GM23248 (cell line): ENCODE results near the gene HTT.

Experiments used
- EZH2 ChIP-seq: fragments of 200-600 bp; sonication (generic); IDR thresholded peaks from 2 replicates; pipeline ENCODE4 v1.6.1; 2018; ENCODE audit warnings: antibody characterized with exemption, mild to moderate bottlenecking; ENCODE audit not compliant: insufficient read depth, poor library complexity, severe bottlenecking
- EZH2phosphoT487 ChIP-seq: fragments of 200-600 bp; sonication (generic); IDR thresholded peaks from 2 replicates; pipeline ENCODE4 v1.6.1; 2018; ENCODE audit warnings: antibody characterized with exemption, moderate library complexity, mild to moderate bottlenecking, low read depth; ENCODE audit not compliant: insufficient read depth

DNA sequence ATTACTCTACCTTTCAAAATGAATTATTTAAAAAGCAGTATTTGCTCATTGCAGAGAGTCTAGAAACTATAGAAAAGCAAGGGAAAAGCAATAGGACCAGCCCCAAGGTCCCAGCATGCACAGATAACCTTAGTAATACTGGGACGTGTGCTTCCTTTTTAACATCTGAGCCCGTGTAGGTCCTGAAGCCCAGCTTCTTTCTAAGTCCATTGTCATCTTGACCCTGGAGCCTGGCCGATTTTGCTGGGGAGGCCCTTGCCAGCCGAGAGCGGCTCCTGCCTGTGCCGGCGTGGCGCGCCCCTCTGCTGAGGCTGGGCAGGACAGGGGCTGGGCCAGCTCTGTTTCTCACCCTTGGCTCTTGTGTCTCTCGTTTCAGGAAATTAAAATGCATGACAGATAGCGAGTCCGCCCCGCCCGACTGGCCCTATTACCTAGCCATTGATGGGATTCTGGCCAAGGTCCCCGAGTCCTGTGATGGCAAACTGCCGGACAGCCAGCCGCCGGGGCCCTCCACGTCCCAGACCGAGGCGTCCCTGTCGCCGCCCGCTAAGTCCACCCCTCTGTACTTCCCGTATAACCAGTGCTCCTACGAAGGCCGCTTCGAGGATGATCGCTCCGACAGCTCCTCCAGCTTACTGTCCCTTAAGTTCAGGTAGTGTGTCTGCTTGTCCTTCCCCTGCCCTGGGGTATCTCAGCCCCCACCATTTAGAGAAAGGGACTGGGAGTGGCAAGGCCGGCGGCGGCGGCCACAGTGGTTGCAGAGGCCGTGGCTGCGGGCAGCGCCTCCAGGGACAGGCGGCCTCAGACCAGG, 178.6 kb downstream of the HTT start:
- TF ChIP-seq EZH2 (no peak), EZH2phosphoT487 (no peak)
